ENCODE results near the gene ST6GAL1. TPM values are rescaled to one million over a fixed set of nuclear protein-coding genes. Genes with fewer than 3 reads are reported as not detected.

ST6GAL1 gene
- total RNA-seq, 1 donor from 2014 or later, result 15.8 TPM

- DNase-seq (ENCODE audit: low read depth), result no peak
- no peaks in the 10 kb centered on the region for H4K20me1 ChIP-seq (ENCODE audit: insufficient read depth, low read length)
- Mint-ChIP-seq H3K36me3 (ENCODE audit: low read depth, unreplicated experiment) (peaks cover 12% of the 10 kb centered on the region), H3K27me3 (ENCODE audit: low read depth, unreplicated experiment) (peaks cover 5% of the 10 kb centered on the region), H3K4me3 (ENCODE audit: unreplicated experiment) (no peak overlapping the region), H3K9me3 (ENCODE audit: unreplicated experiment) (peaks cover 3% of the 10 kb centered on the region), H3K27ac (ENCODE audit: unreplicated experiment) (no peak overlapping the region), H3K4me1 (ENCODE audit: low read depth, unreplicated experiment) (peaks cover 5% of the 10 kb centered on the region)
- no peak for FAIRE-seq
- TF ChIP-seq CTCF (IDR thresholded peaks at IDR 0.05; ENCODE audit: insufficient read depth, low read depth, low read length) (no peak), EZH2 (IDR thresholded peaks at IDR 0.05; ENCODE audit: insufficient read depth, low read length) (no peak)
- no peak overlapping the region for H3K27ac ChIP-seq (ENCODE audit: low read depth, low read length)
- no peaks in the 10 kb centered on the region for H3K79me2 ChIP-seq (ENCODE audit: insufficient read depth, low read length)
- H3K4me1 ChIP-seq (ENCODE audit: insufficient read depth, low read length), result no peaks in the 10 kb centered on the region
- no peak overlapping the region for H3K4me2 ChIP-seq (ENCODE audit: low read length)
- no peak overlapping the region for H2AFZ ChIP-seq (ENCODE audit: low read depth, low read length)
- H3K4me3 ChIP-seq (ENCODE audit: insufficient read depth, low read depth, low read length), result no peak overlapping the region
- no peak overlapping the region for H3K9ac ChIP-seq (ENCODE audit: low read length)
- H3K36me3 ChIP-seq (ENCODE audit: insufficient read depth, low read length), result no peaks in the 10 kb centered on the region
- H3K9me3 ChIP-seq (ENCODE audit: insufficient read depth, low read depth, low read length), result no peaks in the 10 kb centered on the region
- H3K27me3 ChIP-seq (ENCODE audit: insufficient read depth, low read length), result no peaks in the 10 kb centered on the region
Measured at GRCh38 chr3:186979852-186980251, 49.5 kb downstream of the ST6GAL1 start.

GRCh38 chr3:186980989-186981388 is 50.7 kb downstream of the ST6GAL1 start:
- H3K27ac Mint-ChIP-seq (ENCODE audit: unreplicated experiment), result no peak overlapping the region
- Histone ChIP-seq H2AFZ (ENCODE audit: low read depth, low read length) (no peak overlapping the region), H3K4me3 (ENCODE audit: insufficient read depth, low read depth, low read length) (no peak overlapping the region), H4K20me1 (ENCODE audit: insufficient read depth, low read length) (no peaks in the 10 kb centered on the region), H3K4me2 (ENCODE audit: low read length) (no peak overlapping the region), H3K79me2 (ENCODE audit: insufficient read depth, low read length) (no peaks in the 10 kb centered on the region), H3K9ac (ENCODE audit: low read length) (no peak overlapping the region), H3K36me3 (ENCODE audit: insufficient read depth, low read length) (no peaks in the 10 kb centered on the region), H3K4me1 (ENCODE audit: insufficient read depth, low read length) (no peaks in the 10 kb centered on the region), H3K27ac (ENCODE audit: low read depth, low read length) (no peak overlapping the region), H3K9me3 (ENCODE audit: insufficient read depth, low read depth, low read length) (no peaks in the 10 kb centered on the region), H3K27me3 (ENCODE audit: insufficient read depth, low read length) (no peaks in the 10 kb centered on the region)
- peaks cover 6% of the 10 kb centered on the region for H3K36me3 Mint-ChIP-seq (ENCODE audit: low read depth, unreplicated experiment)
- FAIRE-seq (no peak), DNase-seq (ENCODE audit: low read depth) (no peak)
- TF ChIP-seq EZH2 (IDR thresholded peaks at IDR 0.05; ENCODE audit: insufficient read depth, low read length) (no peak), CTCF (IDR thresholded peaks at IDR 0.05; ENCODE audit: insufficient read depth, low read depth, low read length) (no peak)
- peaks cover 5% of the 10 kb centered on the region for H3K4me1 Mint-ChIP-seq (ENCODE audit: low read depth, unreplicated experiment)
- H3K4me3 Mint-ChIP-seq (ENCODE audit: unreplicated experiment), result no peak overlapping the region
- peaks cover 3% of the 10 kb centered on the region for H3K27me3 Mint-ChIP-seq (ENCODE audit: low read depth, unreplicated experiment)
- no peaks in the 10 kb centered on the region for H3K9me3 Mint-ChIP-seq (ENCODE audit: unreplicated experiment)

GRCh38 chr3:186983659-186984058 is 53.3 kb downstream of the ST6GAL1 start:
- Mint-ChIP-seq H3K27ac (ENCODE audit: unreplicated experiment) (no peak overlapping the region), H3K36me3 (ENCODE audit: low read depth, unreplicated experiment) (peaks cover 4% of the 10 kb centered on the region), H3K27me3 (ENCODE audit: low read depth, unreplicated experiment) (peaks cover 2% of the 10 kb centered on the region), H3K4me3 (ENCODE audit: unreplicated experiment) (no peak overlapping the region), H3K9me3 (ENCODE audit: unreplicated experiment) (no peaks in the 10 kb centered on the region), H3K4me1 (ENCODE audit: low read depth, unreplicated experiment) (peaks cover 3% of the 10 kb centered on the region)
- Histone ChIP-seq H3K36me3 (ENCODE audit: insufficient read depth, low read length) (no peaks in the 10 kb centered on the region), H3K79me2 (ENCODE audit: insufficient read depth, low read length) (no peaks in the 10 kb centered on the region), H2AFZ (ENCODE audit: low read depth, low read length) (no peak overlapping the region), H3K4me3 (ENCODE audit: insufficient read depth, low read depth, low read length) (no peak overlapping the region), H3K27me3 (ENCODE audit: insufficient read depth, low read length) (no peaks in the 10 kb centered on the region), H4K20me1 (ENCODE audit: insufficient read depth, low read length) (no peaks in the 10 kb centered on the region), H3K9ac (ENCODE audit: low read length) (no peak overlapping the region), H3K9me3 (ENCODE audit: insufficient read depth, low read depth, low read length) (no peaks in the 10 kb centered on the region), H3K4me1 (ENCODE audit: insufficient read depth, low read length) (no peaks in the 10 kb centered on the region), H3K4me2 (ENCODE audit: low read length) (no peak overlapping the region), H3K27ac (ENCODE audit: low read depth, low read length) (no peak overlapping the region)
- FAIRE-seq, result no peak
- no peak for TF ChIP-seq CTCF (IDR thresholded peaks at IDR 0.05; ENCODE audit: insufficient read depth, low read depth, low read length)
- TF ChIP-seq EZH2 (IDR thresholded peaks at IDR 0.05; ENCODE audit: insufficient read depth, low read length), result no peak
- DNase-seq (ENCODE audit: low read depth), result no peak

Measured in astrocyte (in vitro differentiated cells and primary cell).